BLaER1 (cell line): Measurements from ENCODE around the gene PPP1R13B.

ENCODE experiments used
- H3K27ac ChIP-seq: shearing (Covaris generic); formaldehyde crosslinking; 2 replicates; pipeline ENCODE4 v1.8.1; 2022
- H3K27me3 ChIP-seq: shearing (Covaris generic); formaldehyde crosslinking; 2 replicates; pipeline ENCODE4 v1.8.1; 2022
- H3K36me3 ChIP-seq: shearing (Covaris generic); formaldehyde crosslinking; 2 replicates; pipeline ENCODE4 v1.8.1; 2022
- H3K4me1 ChIP-seq: shearing (Covaris generic); formaldehyde crosslinking; 2 replicates; pipeline ENCODE4 v1.8.1; 2022
- H3K4me2 ChIP-seq: shearing (Covaris generic); formaldehyde crosslinking; 2 replicates; pipeline ENCODE4 v1.8.1; 2022
- H3K4me3 ChIP-seq: shearing (Covaris generic); formaldehyde crosslinking; 2 replicates; pipeline ENCODE4 v1.8.1; 2022
- H3K9ac ChIP-seq: shearing (Covaris generic); formaldehyde crosslinking; 2 replicates; pipeline ENCODE4 v1.8.1; 2022
- H3K9me3 ChIP-seq: shearing (Covaris generic); formaldehyde crosslinking; 2 replicates; pipeline ENCODE4 v1.8.1; 2022
- H4K20me1 ChIP-seq: shearing (Covaris generic); formaldehyde crosslinking; 2 replicates; pipeline ENCODE4 v1.8.1; 2022
- Cebpa-rat ChIP-seq: shearing (Covaris generic); IDR thresholded peaks from 2 replicates; pipeline ENCODE4 v1.8.1; 2022

PPP1R13B gene

DNA sequence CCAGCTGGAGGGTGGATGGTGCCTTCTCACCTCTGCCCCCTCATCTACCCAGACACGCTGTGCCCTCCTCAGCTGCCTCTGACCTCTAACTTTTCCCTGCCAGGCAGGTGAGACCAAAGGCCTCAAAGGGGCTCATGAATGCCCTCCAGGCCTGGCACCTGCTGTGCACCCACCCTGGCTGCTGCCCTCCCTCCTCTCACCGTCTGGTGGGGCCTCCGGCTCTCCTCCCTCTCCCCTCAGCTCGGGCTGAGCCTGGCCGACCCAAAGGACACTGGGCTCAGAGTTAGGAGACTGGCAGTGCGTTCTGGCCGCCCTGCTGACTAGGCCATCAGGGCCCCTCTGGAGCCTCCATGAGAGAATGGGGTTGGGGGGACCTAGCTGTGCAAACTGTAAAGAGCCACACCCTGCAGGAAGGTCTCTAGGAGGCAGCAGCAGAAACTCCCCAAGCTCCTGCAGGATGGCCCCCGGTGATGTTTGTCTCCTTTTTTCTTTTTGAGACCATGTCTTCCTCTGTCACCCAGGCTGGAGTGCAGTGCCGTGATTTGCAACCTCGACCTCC is 40.3 kb upstream of the PPP1R13B start:
- Histone ChIP-seq H3K9ac (peak overlapping the region; percentile 58; the same call in 1 of the 2 replicates), H3K4me3 (no peak overlapping the region), H3K36me3 (no peaks in the 10 kb centered on the region), H3K4me2 (peak overlapping the region; percentile 67), H3K9me3 (no peaks in the 10 kb centered on the region), H3K27ac (peak overlapping the region; percentile 83), H4K20me1 (no peaks in the 10 kb centered on the region), H3K27me3 (no peaks in the 10 kb centered on the region), H3K4me1 (peaks cover 80% of the 10 kb centered on the region)
- TF ChIP-seq Cebpa-rat: no peak

DNA sequence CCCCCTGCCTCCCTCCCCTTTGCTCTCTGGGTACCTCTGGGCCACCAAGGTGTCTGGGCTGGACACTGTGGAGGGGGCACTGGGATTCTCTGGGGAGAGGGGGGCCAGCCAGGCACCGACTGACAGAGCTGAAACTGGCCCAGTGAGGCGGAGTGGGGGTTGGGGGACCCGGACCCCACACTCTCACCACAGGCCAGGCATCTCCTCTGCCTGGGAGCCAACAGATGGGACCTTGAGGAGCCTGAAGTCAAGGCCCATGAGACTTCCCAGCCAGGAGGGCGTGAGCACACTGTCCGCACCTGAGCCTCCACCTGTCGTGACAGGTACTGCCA is 39.8 kb upstream of the PPP1R13B start:
- peak overlapping the region; percentile 58; the same call in 1 of the 2 replicates for H3K9ac ChIP-seq
- H3K4me1 ChIP-seq: peaks cover 85% of the 10 kb centered on the region
- no peaks in the 10 kb centered on the region for H3K36me3 ChIP-seq
- no peak for TF ChIP-seq Cebpa-rat
- H3K4me3 ChIP-seq: no peak overlapping the region
- H4K20me1 ChIP-seq: no peaks in the 10 kb centered on the region
- no peaks in the 10 kb centered on the region for H3K27me3 ChIP-seq
- H3K9me3 ChIP-seq: no peaks in the 10 kb centered on the region
- H3K4me2 ChIP-seq: peak overlapping the region; percentile 67
- peak overlapping the region; percentile 83 for H3K27ac ChIP-seq

DNA sequence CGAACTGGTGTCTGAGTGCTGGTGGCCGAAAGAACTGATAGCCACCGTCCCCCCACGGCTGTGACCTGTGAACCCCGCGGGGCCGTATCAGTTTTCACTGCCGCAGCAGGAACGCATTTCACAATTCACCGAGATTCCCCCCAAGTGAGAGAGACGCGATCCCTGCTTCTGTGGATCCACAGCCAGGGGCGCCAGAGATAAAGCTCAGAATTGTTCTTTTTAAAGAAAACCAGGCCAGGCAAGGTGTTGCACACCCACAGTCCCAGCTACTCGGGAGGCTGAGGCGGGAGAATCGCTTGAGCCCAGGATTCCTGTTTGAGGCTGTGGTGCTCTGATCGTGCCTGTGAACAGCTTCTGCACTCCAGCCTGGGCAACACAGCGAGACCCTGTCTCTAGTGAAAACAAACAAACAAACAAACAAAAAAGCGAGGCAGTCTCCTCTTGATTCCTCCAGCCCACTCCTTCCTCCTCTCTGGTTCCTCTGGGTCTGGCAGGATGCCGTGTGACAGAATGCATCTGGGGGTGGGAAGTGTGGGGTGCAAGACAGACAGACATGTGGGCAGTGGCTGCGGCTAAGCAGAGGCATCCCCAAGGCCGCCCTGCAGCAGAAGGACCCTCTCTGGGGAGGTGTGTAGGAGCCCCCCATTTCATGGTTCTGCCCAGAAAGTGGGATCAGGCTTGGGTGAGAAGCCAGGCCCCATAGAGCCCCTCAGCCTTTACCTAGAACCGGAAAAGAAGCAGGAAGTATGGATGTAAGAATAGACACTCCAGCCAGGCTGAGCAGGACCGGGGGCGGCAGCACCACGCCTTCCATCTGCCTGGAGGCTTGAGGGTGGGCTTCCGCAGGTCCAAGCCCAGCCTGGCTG is 39.2 kb upstream of the PPP1R13B start:
- Histone ChIP-seq H3K36me3 (no peaks in the 10 kb centered on the region), H4K20me1 (no peaks in the 10 kb centered on the region), H3K4me3 (no peak overlapping the region), H3K27me3 (no peaks in the 10 kb centered on the region), H3K4me2 (peak overlapping the region; percentile 67), H3K4me1 (peaks cover 91% of the 10 kb centered on the region), H3K27ac (peak overlapping the region; percentile 83), H3K9ac (peak overlapping the region; percentile 58; the same call in 1 of the 2 replicates), H3K9me3 (no peaks in the 10 kb centered on the region)
- TF ChIP-seq Cebpa-rat: no peak

DNA sequence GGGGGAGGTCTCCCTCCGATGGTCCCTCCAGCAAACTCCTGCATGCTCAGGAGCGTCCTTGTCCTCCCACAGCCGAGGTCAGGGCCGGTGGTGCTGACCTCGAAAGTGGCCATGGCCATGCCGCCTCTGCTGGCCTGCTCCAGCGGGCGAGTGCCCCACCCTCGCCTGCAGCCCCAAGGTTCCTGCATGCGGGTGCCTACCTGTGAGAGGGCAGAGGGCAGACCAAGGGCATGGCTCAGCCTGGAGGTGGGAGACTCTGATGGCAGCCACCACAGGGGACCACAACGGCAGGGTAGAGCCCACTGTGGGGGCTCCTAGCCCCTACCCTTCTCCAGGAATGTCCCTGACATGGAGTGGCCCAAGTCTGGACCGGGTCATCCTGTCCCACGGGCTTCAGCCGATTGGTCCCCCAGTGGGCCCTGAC is 38.1 kb upstream of the PPP1R13B start:
- no peaks in the 10 kb centered on the region for H4K20me1 ChIP-seq
- H3K9ac ChIP-seq: no peak overlapping the region
- no peaks in the 10 kb centered on the region for H3K9me3 ChIP-seq
- TF ChIP-seq Cebpa-rat: no peak
- H3K27me3 ChIP-seq: no peaks in the 10 kb centered on the region
- no peak overlapping the region for H3K4me3 ChIP-seq
- peak overlapping the region; percentile 35; the same call in 1 of the 2 replicates for H3K27ac ChIP-seq
- H3K4me1 ChIP-seq: peaks cover 96% of the 10 kb centered on the region
- H3K4me2 ChIP-seq: 0 out of 2 replicates have a peak overlapping the region, but pooled peaks have one; percentile 17
- H3K36me3 ChIP-seq: no peaks in the 10 kb centered on the region

DNA sequence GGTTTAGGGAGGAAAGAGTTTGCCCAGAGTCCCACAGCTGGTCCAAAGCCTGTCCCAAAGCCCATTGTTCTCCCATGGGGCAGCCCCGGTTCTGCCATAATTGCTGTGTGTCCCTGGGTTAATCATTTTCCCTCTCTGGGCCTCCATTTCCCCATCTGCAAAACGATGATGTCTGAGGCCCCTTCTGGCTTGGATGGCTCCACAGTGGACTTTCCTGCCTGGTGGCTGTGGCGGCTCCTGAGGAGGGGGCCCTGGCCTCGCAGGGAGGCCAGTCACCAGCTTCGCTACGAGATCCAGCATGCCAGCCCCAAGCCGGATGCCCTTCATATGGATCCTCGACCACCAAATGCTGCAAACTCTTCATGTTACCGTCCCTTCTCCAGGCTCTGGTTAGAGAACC is 37.5 kb upstream of the PPP1R13B start:
- Histone ChIP-seq H4K20me1 (no peaks in the 10 kb centered on the region), H3K9me3 (no peaks in the 10 kb centered on the region), H3K27me3 (no peaks in the 10 kb centered on the region), H3K4me2 (peak overlapping the region; percentile 17), H3K4me1 (peaks cover 96% of the 10 kb centered on the region), H3K4me3 (no peak overlapping the region), H3K9ac (no peak overlapping the region), H3K27ac (0 out of 2 replicates have a peak overlapping the region, but pooled peaks have one; percentile 38), H3K36me3 (no peaks in the 10 kb centered on the region)
- TF ChIP-seq Cebpa-rat: no peak

DNA sequence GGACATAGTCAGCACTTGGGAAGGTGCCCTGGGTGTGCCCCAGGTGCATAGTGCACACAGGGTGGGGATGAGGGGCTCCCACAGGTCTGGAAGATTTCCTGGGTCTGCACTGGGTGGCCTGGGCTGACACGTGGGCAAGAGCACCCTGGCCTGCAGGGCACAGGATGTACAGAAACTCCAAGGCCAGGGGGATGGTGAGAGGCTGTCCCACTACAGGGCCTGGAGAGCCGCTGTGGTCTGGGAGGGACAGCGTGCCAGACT is 35.8 kb upstream of the PPP1R13B start:
- Histone ChIP-seq H3K36me3 (no peaks in the 10 kb centered on the region), H4K20me1 (no peaks in the 10 kb centered on the region)

DNA sequence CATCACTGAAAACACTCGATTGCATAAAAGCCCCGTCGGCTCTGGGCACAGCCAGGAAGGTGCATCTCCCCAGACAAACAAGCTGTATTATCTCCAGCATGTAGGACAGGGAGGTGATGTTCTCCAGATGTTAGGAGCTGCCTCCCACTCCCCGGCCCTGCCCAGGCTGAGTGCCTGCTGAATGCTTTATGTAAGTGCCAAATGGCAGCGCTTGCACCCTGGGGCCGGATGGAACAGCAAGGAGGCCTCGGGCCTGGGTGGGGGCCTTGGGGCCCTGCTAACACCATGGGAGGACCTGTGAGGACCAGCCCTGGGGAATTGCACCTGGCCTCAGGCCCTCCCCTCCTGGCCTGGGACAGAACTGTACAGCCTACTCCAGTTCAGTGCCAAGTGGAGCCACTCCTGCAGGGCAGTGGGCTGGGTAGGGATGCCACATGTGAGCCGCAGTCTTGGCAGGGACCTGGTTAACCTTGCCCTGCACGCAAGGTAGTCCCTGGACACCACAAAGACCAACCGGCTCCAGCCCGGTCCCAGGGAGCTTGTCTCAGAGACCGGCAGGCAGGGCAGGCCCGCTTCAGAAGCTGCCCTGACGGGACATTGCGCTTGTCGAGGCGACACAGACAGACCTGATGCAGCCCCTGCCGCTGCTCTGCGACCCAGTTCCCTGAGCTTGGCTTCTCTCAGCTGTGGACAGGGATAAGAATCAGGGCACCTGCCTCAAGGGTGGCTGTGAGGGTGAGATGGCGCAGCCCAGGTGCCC is 35.3 kb upstream of the PPP1R13B start:
- Histone ChIP-seq H3K4me3 (no peak overlapping the region), H3K36me3 (no peaks in the 10 kb centered on the region), H3K4me1 (peaks cover 94% of the 10 kb centered on the region), H3K27me3 (no peaks in the 10 kb centered on the region), H3K9me3 (no peaks in the 10 kb centered on the region), H3K27ac (peak overlapping the region; percentile 37; the same call in 1 of the 2 replicates), H4K20me1 (no peaks in the 10 kb centered on the region), H3K9ac (0 out of 2 replicates have a peak overlapping the region, but pooled peaks have one; percentile 59), H3K4me2 (peak overlapping the region; percentile 97)
- no peak for TF ChIP-seq Cebpa-rat

More for the DNA sequence above, 35.8 kb upstream of the PPP1R13B start:
- no peak for TF ChIP-seq Cebpa-rat
- H3K9ac ChIP-seq: no peak overlapping the region
- H3K4me1 ChIP-seq: peaks cover 94% of the 10 kb centered on the region
- no peak overlapping the region for H3K4me3 ChIP-seq
- no peaks in the 10 kb centered on the region for H3K27me3 ChIP-seq
- H3K9me3 ChIP-seq: no peaks in the 10 kb centered on the region
- H3K27ac ChIP-seq: no peak overlapping the region
- H3K4me2 ChIP-seq: no peak overlapping the region

DNA sequence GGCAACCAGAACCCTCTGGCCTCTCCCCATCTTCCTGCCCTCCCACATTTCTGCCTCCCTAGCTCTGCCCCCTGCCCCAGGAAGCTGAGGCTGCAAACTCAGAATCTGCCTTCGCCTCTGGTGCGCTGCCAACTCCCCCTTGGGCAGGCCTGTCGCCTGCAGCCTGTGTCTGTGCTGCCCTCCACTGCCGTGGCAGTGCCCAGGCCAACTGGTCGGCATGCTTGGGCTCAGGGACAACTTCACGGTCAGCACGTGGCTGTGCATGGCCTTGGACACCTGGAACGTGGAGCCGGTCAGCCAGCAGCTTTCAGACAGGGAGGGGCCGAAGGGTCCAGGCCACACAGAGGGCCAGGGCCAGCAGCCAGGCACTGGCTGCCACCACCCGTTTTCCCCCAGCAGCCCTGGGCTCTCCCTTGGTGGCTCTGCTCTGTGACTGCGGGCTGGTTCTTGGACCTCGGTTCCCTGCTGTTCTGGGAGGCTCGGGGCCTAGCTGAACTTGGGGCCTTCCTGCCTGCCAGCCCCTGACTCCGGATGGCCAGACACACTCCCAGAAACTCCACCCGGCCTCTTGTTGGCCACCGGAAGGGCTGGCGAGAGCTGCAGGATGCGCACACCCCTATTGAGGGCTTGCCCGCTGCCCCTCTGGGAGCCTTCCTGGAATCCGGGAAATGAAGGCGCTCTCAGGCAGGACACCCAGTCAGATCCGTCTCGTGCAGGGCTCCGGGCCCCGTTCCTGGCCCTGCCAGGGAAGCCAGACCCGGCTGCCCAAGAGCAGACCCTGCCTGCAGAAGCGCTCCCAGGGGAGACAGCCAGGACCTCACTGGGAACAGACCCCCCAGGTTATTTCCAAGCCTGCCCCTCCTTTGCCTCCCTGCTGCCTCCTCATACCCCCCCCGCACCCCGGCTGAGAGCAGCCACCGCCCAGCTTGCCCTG is 34.2 kb upstream of the PPP1R13B start:
- H3K27me3 ChIP-seq: no peaks in the 10 kb centered on the region
- H3K27ac ChIP-seq: peak overlapping the region; percentile 70
- peak overlapping the region; percentile 97 for H3K4me2 ChIP-seq
- no peak for TF ChIP-seq Cebpa-rat
- H3K9ac ChIP-seq: peak overlapping the region; percentile 59; the same call in 1 of the 2 replicates
- H3K36me3 ChIP-seq: no peaks in the 10 kb centered on the region
- H4K20me1 ChIP-seq: no peaks in the 10 kb centered on the region
- H3K4me3 ChIP-seq: no peak overlapping the region
- no peaks in the 10 kb centered on the region for H3K9me3 ChIP-seq
- H3K4me1 ChIP-seq: peaks cover 94% of the 10 kb centered on the region
